Activated T-helper 1 cell treated with anti-CD3 and anti-CD28 coated beads, Interleukin-2, amount 50 U/mL, for 16 hours (primary cell): ENCODE results near the gene SRP14.
"Not testable (repeated sequence)": the region's sequence is repeated elsewhere in the genome, so short reads cannot be mapped to it uniquely, and the experiment has no call there.

Experiments used
- DNase-seq, 2 donors: peaks; one replicate each; pipeline ENCODE4 v3.0.0-alpha.2; 2020; ENCODE audit warnings: low read depth in 1 of 2, low spot score in 1 of 2

SRP14 gene

DNA sequence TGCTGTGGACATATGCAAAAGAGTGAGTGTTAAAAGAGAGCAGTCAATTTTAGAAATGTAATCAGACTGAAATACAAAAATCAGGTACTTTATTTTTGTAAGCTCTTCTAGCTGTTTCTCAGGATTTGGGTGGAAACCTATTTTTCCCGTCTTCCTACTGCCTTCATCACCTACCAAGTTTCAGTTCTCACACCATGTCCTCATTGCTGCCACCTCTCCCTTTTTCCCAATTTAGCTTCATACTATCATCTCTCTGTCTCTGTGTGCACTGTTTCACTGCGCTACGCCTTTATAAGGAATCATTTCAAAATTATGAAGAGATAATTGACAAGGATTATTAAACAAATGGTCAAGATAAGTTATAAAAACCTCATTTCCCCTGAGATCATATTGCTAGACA lies 7.7 kb downstream of the SRP14 start:
- DNase-seq: no peak

DNA sequence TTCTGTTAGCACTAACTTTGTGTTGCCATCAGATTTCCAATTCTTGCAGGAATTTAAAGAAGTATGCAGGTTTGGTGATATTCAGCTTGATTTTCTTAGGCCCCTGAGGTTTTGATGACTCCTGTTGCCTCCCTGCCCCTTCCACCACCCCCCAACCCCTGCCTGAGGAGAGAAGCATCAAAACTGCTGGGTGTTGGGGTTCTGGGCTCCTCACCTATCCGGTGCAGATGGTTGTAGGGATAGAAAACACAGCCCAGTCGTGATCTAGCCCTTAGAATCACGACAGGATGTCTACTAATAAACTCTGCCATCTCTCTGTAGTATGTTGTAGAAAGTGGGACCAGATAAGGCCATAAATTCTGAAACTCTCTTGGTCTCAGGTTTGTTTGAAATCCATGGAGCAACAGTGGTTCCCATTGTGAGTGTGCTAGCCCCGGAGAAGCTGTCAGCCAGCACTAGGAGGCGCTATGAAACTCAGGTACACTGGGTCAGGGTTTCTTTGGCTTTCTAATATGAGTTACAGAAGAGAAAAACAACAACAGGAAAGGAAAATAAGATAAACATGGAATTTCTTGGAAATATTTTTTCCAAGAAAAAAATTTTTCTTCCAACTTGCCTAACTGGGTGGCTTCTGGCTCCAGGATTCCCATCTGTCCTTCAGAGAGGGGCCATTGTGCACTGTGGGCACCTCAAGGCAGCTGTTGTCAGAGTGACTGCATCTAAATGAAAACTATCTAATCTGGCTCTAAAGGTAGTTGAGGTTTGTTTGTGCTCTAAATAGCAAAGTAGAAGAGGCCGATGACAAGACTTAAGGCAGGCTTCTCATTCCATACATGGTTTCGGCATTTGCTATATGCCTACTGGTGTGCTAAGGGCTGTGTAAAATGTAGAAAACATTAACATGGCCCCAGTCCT lies 8.7 kb downstream of the SRP14 start:
- DNase-seq: no peak

DNA sequence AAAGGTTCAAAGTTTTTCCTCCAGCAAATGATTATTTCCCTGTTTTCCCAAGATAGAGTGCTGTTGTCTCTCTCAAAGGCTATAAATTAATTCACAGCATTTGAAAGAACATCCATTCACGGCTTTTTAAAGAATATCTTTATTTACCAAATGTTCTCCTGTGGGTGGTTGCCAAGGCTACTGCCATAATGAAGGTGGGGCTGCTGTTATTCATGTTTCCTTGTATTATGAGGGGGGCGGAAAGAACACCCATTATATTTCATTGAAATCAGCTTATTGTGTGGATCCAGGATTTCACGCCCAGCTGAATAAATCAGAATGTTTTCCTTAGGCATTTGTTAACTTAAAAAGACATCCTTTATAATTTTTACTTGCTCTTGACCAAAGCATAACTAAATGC lies 10.1 kb downstream of the SRP14 start:
- DNase-seq: no peak

DNA sequence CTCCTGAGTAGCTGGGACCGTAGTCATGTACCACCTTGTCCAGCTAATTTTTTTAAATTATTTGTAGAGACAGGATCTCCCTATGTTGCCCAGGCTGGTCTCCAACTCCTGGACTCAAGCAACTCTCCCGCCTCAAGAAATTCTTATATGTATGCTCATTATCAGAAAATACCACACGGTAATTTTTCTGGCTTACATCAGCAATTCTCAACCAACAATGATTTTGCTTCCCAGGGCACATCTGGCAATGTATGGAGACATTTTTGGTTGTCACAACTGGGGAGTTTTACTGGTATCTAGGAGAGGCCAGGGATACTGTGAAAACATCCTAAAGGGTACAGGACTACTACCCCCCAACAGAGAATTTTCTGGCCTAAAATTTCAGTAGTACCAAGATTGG lies 10.8 kb downstream of the SRP14 start:
- DNase-seq: no peak

DNA sequence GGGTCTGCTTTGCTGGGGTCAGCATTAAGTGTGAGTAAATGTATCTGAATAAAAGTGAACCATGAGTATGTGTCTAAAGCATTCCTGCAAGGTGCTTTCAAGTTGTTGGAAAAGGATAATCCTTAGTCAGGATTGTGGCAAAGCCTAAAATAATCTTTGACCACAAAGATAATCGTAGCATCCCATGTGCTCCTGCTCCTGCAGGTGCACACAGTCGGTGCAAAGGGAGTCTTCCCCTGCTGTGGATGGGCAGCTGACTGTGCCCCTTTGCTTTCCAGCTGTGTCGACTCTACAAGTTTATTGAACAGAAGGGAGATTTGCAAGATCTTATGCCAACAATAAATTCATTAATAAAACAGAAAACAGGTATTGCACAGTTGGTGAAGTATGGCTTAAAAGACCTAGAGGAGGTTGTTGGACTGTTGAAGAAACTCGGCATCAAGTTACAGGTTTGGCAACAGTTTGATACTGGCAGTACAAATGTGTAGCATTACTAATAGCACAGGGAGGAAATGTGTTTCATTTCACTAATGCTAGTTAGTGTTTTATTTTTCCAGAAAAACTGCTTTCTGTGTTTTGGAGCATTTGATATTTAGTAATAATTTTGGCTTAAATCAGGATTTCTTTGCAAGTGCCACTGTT lies 22.6 kb downstream of the SRP14 start:
- no peak for DNase-seq

DNA sequence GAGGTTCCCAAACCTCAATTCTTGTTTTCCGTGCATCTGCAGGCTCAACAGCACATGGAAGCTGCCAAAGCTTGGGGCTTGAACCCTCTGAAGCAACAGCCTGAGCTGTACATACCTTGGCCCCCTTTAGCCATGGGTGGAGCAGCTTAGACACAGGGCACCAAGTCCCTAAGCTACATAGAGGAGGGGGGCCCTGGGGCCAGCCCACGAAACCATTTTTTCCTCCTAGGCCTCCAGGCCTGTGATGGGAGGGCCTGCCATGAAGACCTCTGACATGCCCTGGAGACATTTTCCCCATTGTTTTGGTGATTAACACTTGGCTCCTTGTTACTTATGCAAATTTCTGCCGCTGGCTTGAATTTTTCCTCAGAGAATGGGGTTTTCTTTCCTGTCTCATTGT lies 24.6 kb downstream of the SRP14 start:
- no peak for DNase-seq

DNA sequence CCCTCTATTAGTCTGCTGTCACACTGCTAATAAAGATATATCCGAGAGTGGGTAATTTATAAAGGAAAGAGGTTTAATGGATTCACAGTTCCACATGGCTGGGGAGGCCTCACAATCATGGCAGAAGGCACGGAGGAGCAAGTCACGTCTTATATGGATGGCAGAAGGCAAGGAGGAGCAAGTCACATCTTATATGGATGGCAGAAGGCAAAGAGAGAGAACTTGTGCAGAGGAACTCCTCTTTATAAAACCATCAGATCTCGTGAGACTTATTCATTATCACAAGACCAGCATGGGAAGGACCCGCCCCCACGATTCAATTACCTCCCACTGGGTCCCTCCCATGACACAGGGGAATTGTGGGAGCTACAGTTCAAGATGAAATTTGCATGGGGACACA lies 25.6 kb downstream of the SRP14 start:
- not testable (repeated sequence) for DNase-seq

DNA sequence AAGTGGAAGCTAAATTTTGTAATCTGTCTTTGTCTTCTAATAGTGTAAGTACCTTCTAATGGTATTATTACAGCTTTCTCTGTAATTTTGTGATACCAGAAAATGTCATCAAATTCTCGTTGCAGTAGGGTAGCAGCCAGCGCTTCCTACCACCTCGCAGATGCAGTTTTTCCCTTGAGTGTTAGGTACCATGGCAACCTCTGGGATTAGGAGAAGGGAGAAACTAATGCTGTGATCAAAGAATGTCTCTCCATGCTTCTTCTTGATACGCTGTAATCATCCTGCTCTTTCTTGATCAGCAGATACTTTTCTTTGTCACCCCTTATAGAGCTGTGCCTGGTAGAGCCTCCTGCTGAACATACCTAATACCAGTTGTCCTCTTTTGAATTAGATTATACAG lies 27.7 kb downstream of the SRP14 start:
- DNase-seq: no peak

DNA sequence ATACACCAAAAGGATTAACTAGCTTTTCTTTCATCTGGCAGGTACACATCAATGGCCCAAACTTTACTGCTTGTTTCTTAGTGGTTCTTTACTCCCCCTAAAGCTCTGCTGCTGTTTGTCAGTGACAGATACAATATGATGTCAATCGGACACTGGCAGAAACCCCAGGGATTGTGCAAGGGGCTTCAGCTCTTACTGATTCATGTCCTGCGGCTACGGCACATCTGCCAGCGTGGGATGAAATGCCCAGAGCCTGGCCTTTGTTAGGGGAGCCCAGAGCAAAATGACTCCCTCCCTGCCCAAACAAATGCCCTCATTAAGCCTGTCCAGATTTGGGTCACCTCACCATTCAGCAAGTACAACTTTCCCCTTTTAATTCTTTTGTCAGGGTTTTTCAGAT lies 28.3 kb downstream of the SRP14 start:
- no peak for DNase-seq

DNA sequence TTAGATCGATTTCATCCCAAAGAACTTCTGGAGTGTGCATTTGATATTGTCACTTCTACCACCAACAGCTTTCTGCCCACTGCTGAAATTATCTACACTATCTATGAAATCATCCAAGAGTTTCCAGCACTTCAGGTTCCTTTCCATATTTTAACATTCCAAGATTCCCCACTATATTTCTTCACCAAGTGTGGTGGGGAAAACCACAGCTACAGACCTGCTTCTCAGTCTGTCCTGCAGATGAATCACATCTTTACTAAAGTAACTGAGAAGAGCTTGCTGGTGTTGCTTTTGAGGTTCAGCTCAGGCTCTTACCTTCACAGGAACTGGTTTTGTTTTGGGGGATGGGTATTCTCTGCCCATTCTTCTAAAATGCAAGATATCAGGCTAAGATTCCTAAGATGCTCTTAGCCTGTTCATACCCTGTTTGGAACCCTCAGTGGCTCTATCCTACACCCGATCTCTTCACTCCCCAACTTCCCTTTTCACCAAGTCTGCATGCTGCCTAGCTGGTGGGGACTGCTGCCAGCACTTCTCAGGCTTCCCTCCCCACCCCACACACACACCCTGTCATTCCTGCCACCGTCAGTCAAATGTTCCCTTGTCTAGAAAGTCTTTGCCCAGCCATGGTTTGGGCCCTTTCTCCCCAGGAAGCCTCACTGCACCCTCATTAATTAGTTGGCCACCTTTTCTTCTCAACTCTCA lies 30.8 kb downstream of the SRP14 start:
- DNase-seq: no peak

DNA sequence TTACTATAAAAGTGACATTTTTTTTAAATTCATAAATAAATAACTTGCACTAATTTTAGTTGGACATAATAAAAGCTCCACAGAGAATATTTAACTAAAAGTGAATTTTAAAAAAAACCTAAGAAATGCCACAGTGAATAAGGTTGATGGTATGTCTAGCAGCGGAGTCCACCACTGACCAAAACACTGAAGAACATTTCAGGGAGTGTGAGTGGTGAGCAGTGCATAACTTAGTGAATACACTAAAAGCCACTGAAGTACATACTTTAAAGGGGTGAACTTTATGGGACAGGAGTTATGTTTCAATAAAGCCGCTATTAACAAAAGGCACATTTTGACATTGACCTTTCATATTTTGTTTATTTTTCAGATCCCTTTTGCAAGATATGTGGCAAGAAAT lies 32.3 kb downstream of the SRP14 start:
- no peak for DNase-seq

DNA sequence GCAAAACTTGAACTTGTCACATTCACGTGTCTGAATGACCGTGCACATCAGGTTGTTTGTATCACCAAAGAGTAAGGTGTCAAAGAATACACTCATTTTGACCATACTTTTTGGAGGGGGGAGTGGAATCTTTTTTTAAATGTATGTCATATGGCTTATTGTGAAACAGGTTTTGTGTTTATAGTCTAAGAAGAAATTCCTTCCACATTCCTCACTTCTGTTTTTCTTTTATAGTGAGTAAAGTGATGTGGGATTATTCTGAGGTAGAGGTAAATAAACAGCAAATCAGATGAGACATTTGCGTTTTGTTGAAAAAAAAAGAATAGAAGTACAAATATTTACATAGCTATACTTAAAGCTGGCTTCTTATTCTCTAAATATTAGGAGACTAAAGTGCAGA lies 33.0 kb downstream of the SRP14 start:
- no peak for DNase-seq

DNA sequence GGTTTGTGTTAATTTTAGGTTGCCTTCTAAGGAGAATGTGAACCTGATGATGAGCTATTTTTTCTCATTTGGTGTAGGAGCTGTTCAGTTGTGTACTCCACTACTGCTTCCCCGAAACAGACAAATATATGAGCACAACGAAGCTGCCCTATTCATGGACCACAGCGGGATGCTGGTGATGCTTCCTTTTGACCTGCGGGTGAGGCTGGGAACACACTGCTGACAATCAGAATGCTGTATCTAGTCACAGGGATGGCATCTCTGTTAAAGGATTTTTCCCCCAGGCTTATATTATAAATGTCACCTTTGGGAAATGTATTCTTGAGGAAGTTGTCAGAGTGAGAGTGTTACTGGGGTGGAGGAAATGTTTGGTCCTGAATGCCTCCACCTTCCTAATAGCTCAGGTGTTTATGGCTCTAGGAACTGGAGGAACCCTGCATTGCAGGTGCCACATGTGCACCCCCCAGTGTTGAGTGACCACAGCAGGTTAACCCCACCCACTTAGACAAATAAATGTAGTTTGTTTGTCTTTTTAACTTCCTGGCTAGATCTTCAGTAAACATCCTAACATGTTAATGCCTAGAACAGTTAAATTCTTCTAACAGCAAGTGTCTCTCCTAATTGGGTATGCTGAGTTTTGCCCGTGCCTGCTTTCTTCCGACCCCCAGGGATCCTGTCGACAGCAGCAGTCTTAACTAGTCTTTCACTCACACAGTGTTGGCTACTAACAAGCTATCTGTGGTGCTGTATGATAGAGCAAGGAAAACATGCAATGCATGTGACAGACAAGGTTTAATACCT lies 35.7 kb downstream of the SRP14 start:
- no peak for DNase-seq

DNA sequence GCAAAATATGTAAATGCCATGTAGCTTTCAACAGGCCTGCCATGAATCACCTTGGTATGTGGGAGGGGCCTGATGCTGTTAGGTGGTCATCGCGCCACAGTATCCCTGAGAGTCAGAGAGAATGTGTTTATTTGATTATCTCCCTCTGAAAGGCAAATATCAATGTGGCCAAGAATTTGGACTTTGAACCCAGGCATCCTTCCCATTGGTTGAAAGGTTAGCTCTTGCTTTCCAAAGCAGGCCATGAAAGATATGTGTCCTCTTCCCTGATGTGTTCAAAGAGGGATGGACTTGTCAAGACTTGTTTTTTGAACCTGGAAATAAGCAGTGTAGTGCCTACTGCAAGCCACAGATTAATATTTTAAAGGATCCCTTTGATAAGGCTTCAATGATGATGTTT lies 36.7 kb downstream of the SRP14 start:
- DNase-seq: no peak

DNA sequence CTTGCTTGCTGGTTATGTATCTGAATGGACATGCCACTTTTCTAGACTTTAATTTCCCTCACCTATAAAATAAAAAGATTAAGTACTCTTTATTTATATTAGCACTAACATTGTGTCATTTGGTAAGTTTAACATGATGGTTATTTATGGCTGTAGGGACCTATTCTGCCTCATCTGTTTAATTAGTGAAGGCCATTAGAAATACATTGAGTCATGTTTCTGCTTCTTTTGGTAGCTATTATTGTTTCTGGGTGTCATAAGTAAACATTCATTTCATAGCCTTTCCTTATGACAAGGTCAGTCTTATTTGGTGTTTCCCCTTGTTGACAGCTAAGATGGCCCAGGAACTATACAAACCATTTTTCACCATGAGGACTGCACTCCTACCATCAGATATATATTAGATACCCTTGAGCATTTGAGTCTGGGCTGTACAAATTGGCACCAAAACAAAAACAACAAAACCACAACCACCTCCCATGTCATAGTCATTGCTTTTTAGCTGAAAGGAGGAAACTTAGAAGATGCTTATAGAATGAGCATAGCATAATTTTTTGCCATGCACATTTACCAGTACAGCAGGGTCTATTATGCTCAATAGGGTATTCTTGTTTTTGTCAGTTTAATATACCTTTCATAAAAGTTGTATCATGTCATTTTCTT lies 39.3 kb downstream of the SRP14 start:
- DNase-seq: no peak

DNA sequence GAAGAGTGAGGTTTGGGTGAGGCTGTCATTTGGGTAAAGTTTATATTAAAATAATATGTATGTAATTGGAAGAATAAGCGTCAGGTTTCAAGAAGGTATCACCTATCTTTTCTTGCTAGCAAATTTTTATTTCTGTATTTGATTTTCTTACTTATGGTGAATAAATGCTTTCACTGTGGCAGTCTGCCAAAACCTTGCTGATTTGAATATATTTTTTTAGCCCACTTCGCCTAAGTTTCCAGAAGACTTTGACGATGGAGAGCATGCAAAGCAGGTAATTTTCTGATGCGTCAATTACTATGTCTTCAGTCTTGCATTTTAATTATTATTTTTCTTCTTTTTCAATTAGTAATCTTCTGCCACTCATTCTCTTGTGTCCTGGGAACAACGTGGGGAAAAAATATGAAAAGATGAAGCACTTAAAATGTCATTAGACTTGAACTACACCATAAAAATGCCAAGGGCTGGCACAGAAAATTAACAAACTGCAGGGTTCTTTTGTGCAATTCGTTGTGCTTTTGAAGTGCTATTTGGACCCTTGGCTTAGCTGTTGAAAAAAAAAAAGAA lies 40.4 kb downstream of the SRP14 start:
- no peak for DNase-seq

DNA sequence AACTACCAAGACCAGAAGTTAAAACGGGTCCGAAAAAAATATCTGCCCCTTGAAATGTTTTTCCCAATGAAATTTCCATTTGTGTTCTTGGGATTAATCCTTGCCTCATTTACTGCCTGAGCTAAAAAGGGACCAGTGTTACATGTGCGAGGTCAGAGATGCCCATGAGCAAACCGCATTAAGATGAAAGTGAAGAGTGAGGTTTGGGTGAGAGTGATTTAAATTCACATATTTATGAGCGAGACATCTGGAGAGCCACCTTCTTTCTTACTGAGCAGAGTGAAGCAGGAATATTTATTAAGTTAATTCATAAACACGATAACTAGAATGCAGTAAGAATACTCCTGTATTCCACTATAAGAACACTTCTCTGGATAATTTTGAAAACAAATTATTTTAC lies 41.3 kb downstream of the SRP14 start:
- no peak for DNase-seq

DNA sequence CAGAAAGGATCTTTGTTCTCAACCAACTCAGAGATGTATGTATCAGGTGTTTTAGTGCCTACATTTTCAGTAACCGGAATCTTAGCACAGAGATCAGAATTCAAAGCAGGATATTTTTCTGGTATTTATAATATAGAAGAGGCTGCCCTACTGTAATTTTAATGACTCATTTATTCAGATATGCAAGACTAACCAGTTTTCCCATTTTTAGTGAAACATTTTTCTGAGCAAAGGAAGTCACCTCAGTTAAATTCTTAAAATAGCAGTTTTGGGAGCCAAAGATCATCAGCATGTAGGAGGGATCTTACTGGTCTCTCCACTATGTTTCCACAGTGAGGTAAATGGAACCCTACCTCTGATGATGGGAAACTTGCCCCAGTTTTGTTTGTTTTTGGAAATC lies 42.0 kb downstream of the SRP14 start:
- no peak for DNase-seq

DNA sequence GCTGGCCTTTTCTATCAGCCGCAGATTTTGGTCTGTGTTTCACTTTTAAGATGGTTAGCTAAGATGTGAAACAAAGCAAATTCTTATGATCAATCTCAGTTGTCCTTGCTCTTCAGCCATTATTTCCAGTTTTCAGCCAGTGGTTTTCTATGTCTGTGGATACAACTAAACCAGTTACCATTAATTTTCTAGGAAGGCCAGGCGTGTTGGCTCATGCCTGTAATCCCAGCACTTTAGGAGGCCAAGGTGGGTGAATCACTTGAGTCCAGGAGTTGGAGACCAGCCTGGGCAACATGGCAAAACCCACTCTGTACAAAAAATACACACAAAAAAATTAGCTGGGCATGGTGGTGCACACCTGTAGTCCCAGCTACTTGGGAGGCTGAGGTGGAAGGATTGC lies 42.8 kb downstream of the SRP14 start:
- DNase-seq: not testable (repeated sequence)

DNA sequence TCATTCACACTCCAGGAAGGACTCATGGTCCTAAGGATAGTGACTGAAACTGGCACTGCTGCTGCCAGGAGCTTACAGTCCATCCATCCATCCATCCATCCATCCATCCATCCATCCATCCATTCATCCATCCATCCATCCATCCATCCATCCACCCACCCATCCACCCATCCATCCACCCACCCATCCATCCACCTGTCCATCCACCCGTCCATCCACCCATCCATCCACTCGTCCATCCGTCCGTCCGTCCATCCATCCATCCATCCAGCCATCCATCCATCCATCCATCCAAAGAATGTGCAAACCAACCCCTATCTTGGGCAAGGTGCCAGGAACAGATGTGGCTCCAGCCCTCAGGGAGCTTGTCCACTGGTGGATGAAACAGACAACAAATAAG lies 46.0 kb downstream of the SRP14 start:
- not testable (repeated sequence) for DNase-seq
